K562 treated with DMSO at 1 percent for 12 hours (cell line): ENCODE results near the gene PPP2R3C. TPM values are rescaled to one million over a fixed set of nuclear protein-coding genes. Genes with fewer than 3 reads are reported as not detected.

Source experiments
- total RNA-seq: library from RNA; unstranded; fragments of 300-600 nt; gene quantifications from 2 replicates; pipeline ENCODE4 v1.2.3, GENCODE V29; 2022; ENCODE audit not compliant: insufficient read depth

Gene PPP2R3C
- total RNA-seq: 12.8 and 29.5 TPM in 2 replicates

GRCh38 chr14:35121887-35122695 lies at the start of gene PPP2R3C, which contains the start of gene PRORP:
Gene PPP2R3C (minus strand): TSS chr14:35121990. CDS start chr14:35121959, 31 bp downstream.
Gene PRORP (plus strand): TSS chr14:35122552. CDS start chr14:35123246, 694 bp downstream.

GRCh38 chr14:35046048-35046750 lies 75.6 kb downstream of the PPP2R3C start, which contains the start of gene FAM177A1:
Gene FAM177A1 (plus strand): TSS chr14:35046272. CDS start chr14:35046464, 192 bp downstream.

Other genes with a start within 250 kb of the PPP2R3C start
- gene BAZ1A, start 246.6 kb downstream of the PPP2R3C start, total RNA-seq: 7.7 and 23.1 TPM in 2 replicates
- 26.0 and 59.2 TPM in 2 replicates for gene SRP54, start 139.0 kb downstream of the PPP2R3C start, total RNA-seq
- gene FAM177A1, start 75.7 kb downstream of the PPP2R3C start, total RNA-seq: 39.6 and 46.9 TPM in 2 replicates
- gene PRORP, start 562 bp upstream of the PPP2R3C start, total RNA-seq: 9.5 and 15.9 TPM in 2 replicates
- 181 and 192 TPM in 2 replicates for gene PSMA6, start 170.4 kb upstream of the PPP2R3C start, total RNA-seq